ENCODE data around the gene AMOTL1.

AMOTL1 gene

GRCh38 chr11:94771390-94771789, 3.2 kb downstream of the AMOTL1 start:
- no peak for ATAC-seq (replicated peaks)
- Mint-ChIP-seq H3K27ac (no peak overlapping the region), H3K9me3 (no peaks in the 10 kb centered on the region), H3K27me3 (peaks cover 20 to 25% of the 10 kb centered on the region in 2 donors), H3K4me1 (peaks cover 6 to 23% of the 10 kb centered on the region in 2 donors), H3K36me3 (peaks cover 0 to 1% of the 10 kb centered on the region in 2 donors), H3K4me3 (no peak overlapping the region)
- no peak for DNase-seq

GRCh38 chr11:94771951-94772350, 3.8 kb downstream of the AMOTL1 start:
- H3K27ac Mint-ChIP-seq = no peak overlapping the region
- H3K4me1 Mint-ChIP-seq = peaks cover 6 to 28% of the 10 kb centered on the region in 2 donors
- ATAC-seq (replicated peaks) (no peak), DNase-seq (no peak)
- H3K27me3 Mint-ChIP-seq = peaks cover 20 to 25% of the 10 kb centered on the region in 2 donors
- no peak overlapping the region for H3K4me3 Mint-ChIP-seq
- H3K9me3 Mint-ChIP-seq = no peaks in the 10 kb centered on the region
- H3K36me3 Mint-ChIP-seq = peaks cover 0 to 1% of the 10 kb centered on the region in 2 donors

DNA sequence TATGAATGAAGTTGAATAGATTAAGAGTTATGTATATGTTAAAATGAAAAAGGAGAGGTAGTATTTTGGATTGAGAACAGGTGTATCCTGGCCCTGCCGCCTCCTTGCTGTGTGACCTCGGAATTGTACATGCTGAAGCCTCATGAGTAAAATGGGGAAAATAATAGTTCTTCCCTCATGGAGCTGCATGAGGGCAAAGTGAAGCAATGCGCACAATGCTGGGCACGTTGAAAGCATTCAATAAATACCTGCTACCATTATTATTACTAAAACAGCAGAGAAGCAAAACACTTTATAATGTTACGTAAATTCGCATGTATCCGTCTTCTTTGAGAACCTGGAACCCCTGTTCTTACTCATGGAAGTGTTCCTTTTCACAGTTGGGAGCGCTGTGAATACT, 5.7 kb downstream of the AMOTL1 start:
- Mint-ChIP-seq H3K27ac (no peak overlapping the region), H3K27me3 (peaks cover 20 to 25% of the 10 kb centered on the region in 2 donors), H3K4me3 (no peak overlapping the region), H3K9me3 (no peaks in the 10 kb centered on the region), H3K4me1 (peaks cover 6 to 24% of the 10 kb centered on the region in 2 donors), H3K36me3 (no peaks in the 10 kb centered on the region)
- ATAC-seq (replicated peaks) (no peak), DNase-seq (no peak)

- H3K27ac Mint-ChIP-seq = no peak overlapping the region
- no peaks in the 10 kb centered on the region for H3K9me3 Mint-ChIP-seq
- peaks cover 6 to 19% of the 10 kb centered on the region in 2 donors for H3K4me1 Mint-ChIP-seq
- no peak for DNase-seq
- peaks cover 18 to 24% of the 10 kb centered on the region in 2 donors for H3K27me3 Mint-ChIP-seq
- H3K36me3 Mint-ChIP-seq = no peaks in the 10 kb centered on the region
- no peak overlapping the region for H3K4me3 Mint-ChIP-seq
- ATAC-seq (replicated peaks) = no peak
Measured at GRCh38 chr11:94774345-94774744, 6.2 kb downstream of the AMOTL1 start.

GRCh38 chr11:94775567-94776327, 7.6 kb downstream of the AMOTL1 start:
- no peaks in the 10 kb centered on the region for H3K9me3 Mint-ChIP-seq
- no peak for ATAC-seq (replicated peaks)
- no peaks in the 10 kb centered on the region for H3K36me3 Mint-ChIP-seq
- DNase-seq = no peak
- H3K27me3 Mint-ChIP-seq = peaks cover 7 to 13% of the 10 kb centered on the region in 2 donors
- H3K4me3 Mint-ChIP-seq = no peak overlapping the region
- H3K27ac Mint-ChIP-seq = no peak overlapping the region
- peaks cover 6 to 20% of the 10 kb centered on the region in 2 donors for H3K4me1 Mint-ChIP-seq

GRCh38 chr11:94776351-94777321, 8.5 kb downstream of the AMOTL1 start:
- no peak for DNase-seq
- ATAC-seq (replicated peaks) = no peak
- no peaks in the 10 kb centered on the region for H3K9me3 Mint-ChIP-seq
- no peak overlapping the region for H3K27ac Mint-ChIP-seq
- H3K27me3 Mint-ChIP-seq = peaks cover under 1 to 7% of the 10 kb centered on the region in 2 donors
- H3K4me1 Mint-ChIP-seq = peaks cover 8 to 25% of the 10 kb centered on the region in 2 donors
- H3K4me3 Mint-ChIP-seq = no peak overlapping the region
- no peaks in the 10 kb centered on the region for H3K36me3 Mint-ChIP-seq

- DNase-seq (no peak), ATAC-seq (replicated peaks) (no peak)
- Mint-ChIP-seq H3K4me3 (peak overlapping the region; percentile 52 to 62), H3K4me1 (peaks cover 8 to 25% of the 10 kb centered on the region in 2 donors), H3K27ac (no peak overlapping the region), H3K36me3 (no peaks in the 10 kb centered on the region), H3K27me3 (no peaks in the 10 kb centered on the region), H3K9me3 (no peaks in the 10 kb centered on the region)
Measured at GRCh38 chr11:94780432-94780831, 12.3 kb downstream of the AMOTL1 start.

DNA sequence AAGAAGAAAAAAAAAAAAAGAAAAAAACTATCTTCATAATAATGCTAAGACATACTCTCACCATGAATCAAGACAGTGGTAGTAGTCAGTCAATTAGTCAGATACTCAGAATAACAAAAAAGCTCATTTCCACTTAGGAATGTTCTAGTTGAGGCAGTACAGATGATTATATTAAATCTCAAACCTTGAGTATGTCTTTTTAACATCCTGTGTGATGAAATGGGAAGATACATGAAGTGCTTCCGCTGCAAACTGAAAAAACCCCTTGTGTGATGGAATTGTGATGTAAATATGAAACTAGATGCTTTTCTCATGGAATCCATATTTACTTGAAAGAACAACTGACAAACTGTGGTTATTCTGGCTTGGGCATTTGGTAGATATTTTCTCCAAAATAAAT, 13.7 kb downstream of the AMOTL1 start:
- no peak for ATAC-seq (replicated peaks)
- Mint-ChIP-seq H3K4me1 (peaks cover 6 to 20% of the 10 kb centered on the region in 2 donors), H3K4me3 (no peak overlapping the region), H3K9me3 (no peaks in the 10 kb centered on the region), H3K36me3 (no peaks in the 10 kb centered on the region), H3K27me3 (no peaks in the 10 kb centered on the region), H3K27ac (no peak overlapping the region)
- no peak for DNase-seq

DNA sequence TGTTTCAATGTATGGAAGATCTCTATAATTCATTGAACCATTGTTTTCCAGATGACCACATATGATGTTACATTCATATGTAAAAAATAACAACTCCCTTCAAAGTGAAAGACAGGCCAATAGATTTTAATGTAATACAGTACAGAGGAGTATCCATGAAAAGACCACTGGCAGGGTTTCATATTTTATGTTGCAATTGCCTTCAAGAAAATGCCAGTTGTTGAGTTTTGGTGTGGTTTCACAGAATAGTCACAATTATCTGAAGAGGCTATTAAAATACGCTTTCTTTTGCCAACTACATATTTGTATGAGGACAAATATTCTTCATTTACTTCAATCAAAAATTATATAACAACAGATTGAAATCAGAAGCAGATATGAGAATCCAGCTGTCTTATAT, 14.3 kb downstream of the AMOTL1 start:
- H3K27ac Mint-ChIP-seq = no peak overlapping the region
- peaks cover 6 to 17% of the 10 kb centered on the region in 2 donors for H3K4me1 Mint-ChIP-seq
- no peaks in the 10 kb centered on the region for H3K36me3 Mint-ChIP-seq
- DNase-seq = no peak
- H3K27me3 Mint-ChIP-seq = no peaks in the 10 kb centered on the region
- ATAC-seq (replicated peaks) = no peak
- no peaks in the 10 kb centered on the region for H3K9me3 Mint-ChIP-seq
- H3K4me3 Mint-ChIP-seq = no peak overlapping the region

DNA sequence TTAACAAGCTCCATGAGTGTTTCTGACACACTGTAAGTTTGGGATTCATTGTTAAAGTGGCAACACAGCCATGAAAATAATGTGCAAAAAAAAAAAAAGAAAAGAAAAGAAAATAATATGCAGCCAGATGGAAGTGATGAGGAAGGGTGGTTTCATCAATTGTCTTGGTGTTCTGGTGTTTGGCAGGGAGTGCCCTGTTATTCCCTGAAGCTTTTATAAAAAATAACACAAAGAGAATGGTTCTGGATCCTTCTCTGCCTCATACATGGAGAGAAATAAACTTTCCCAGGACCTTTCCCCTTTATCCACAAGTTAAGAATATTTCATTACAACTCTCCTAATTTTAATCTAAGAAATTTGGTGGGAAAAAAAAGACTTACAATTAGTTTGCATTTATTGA, 16.7 kb downstream of the AMOTL1 start:
- peaks cover 6 to 14% of the 10 kb centered on the region in 2 donors for H3K4me1 Mint-ChIP-seq
- ATAC-seq (replicated peaks) (no peak), DNase-seq (no peak)
- no peak overlapping the region for H3K27ac Mint-ChIP-seq
- H3K4me3 Mint-ChIP-seq = no peak overlapping the region
- no peaks in the 10 kb centered on the region for H3K36me3 Mint-ChIP-seq
- no peaks in the 10 kb centered on the region for H3K9me3 Mint-ChIP-seq
- H3K27me3 Mint-ChIP-seq = no peaks in the 10 kb centered on the region

GRCh38 chr11:94785509-94785908, 17.4 kb downstream of the AMOTL1 start:
- Mint-ChIP-seq H3K36me3 (no peaks in the 10 kb centered on the region), H3K27me3 (no peaks in the 10 kb centered on the region), H3K4me3 (no peak overlapping the region), H3K27ac (no peak overlapping the region), H3K9me3 (no peaks in the 10 kb centered on the region), H3K4me1 (peaks cover 4 to 8% of the 10 kb centered on the region in 2 donors)
- DNase-seq (no peak), ATAC-seq (replicated peaks) (no peak)

DNA sequence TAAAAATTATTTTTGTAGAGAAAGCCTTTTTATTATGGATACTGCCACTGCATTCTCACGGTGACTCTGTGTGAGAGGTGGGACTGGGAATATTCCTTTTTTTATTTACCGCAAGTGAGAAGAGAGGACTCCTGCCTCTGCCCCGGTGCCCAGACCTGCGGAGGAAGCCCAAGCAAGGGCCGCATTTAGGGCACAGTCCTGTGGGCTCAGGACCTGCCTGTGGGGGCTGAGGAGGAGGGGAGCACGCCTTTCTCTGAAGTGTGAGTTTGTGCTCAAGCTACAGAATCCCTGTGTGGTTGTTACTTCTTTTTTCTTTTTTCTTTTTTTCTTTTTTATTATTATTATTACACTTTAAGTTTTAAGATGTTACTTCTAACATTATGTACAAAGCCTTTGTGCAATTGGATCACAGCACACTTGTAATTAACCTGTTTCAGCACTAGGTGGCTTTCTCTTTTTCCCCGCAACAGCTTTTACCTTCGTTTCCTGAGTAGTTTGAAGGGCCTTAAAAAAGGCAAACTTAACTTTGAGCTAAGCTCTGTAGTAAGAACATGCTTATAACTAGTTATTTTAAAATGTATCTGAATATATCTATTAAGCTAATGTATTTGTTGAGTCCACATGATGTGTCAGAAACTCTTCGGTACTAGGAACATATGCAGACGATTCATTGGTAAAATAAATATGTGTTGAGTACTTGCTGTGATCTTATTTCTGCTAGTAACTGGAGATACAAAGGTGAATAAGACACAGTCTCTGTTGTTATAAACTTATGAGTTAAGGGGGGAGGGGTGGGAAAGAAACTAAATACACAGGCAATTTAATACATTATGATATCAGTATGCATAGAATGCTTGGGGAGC, 18.3 kb downstream of the AMOTL1 start:
- Mint-ChIP-seq H3K4me3 (no peak overlapping the region), H3K36me3 (no peaks in the 10 kb centered on the region), H3K9me3 (no peaks in the 10 kb centered on the region), H3K4me1 (no peaks in the 10 kb centered on the region), H3K27me3 (no peaks in the 10 kb centered on the region), H3K27ac (no peak overlapping the region)
- ATAC-seq (replicated peaks) = peak in 1 of 2 donors; percentile 61
- no peak for DNase-seq

- Mint-ChIP-seq H3K27ac (no peak overlapping the region), H3K9me3 (no peaks in the 10 kb centered on the region), H3K27me3 (no peaks in the 10 kb centered on the region), H3K4me3 (no peak overlapping the region), H3K4me1 (no peaks in the 10 kb centered on the region), H3K36me3 (no peaks in the 10 kb centered on the region)
- no peak for DNase-seq
- ATAC-seq (replicated peaks) = no peak
Measured at GRCh38 chr11:94787801-94788200, 19.6 kb downstream of the AMOTL1 start.

- H3K27me3 Mint-ChIP-seq = no peaks in the 10 kb centered on the region
- H3K36me3 Mint-ChIP-seq = no peaks in the 10 kb centered on the region
- ATAC-seq (replicated peaks) = no peak
- no peak overlapping the region for H3K27ac Mint-ChIP-seq
- no peak overlapping the region for H3K4me3 Mint-ChIP-seq
- no peaks in the 10 kb centered on the region for H3K4me1 Mint-ChIP-seq
- no peaks in the 10 kb centered on the region for H3K9me3 Mint-ChIP-seq
- no peak for DNase-seq
Measured at GRCh38 chr11:94788396-94788795, 20.2 kb downstream of the AMOTL1 start.

Data from stimulated activated naive B cell treated with anti-CD40 and anti-IgM and Interleukin-4, amounts not matched to agents 10 μg/mL and 1 μg/mL and 100 μg/mL, for 72 hours (primary cell).